Liver (tissue), 9 donors: Measurements from ENCODE around the gene LCE2C. TPM values are rescaled to one million over a fixed set of nuclear protein-coding genes. Genes with fewer than 3 reads are reported as not detected.
A peak's percentile ranks its signal among the peaks of the same experiment; 100 is the strongest.

ENCODE experiments used
- DNase-seq: peaks from one replicate; pipeline ENCODE4 v3.0.0-alpha.2; 2017; ENCODE audit warnings: low spot score
- H3K27ac ChIP-seq, 2 donors: one replicate each; pipeline ENCODE4 v1.7.0; 2013; ENCODE audit warnings: inconsistent platforms in 2 of 2, low read length in 2 of 2, control low read depth in 1 of 2, low read depth in 1 of 2, mild to moderate bottlenecking in 1 of 2
- H3K27me3 ChIP-seq, 4 donors: one replicate each; pipeline versions ENCODE4 v1.6.1 to v1.7.0; 2013; ENCODE audit warnings: low read length in 3 of 4, inconsistent platforms in 1 of 4, mild to moderate bottlenecking in 1 of 4, moderate library complexity in 1 of 4; ENCODE audit not compliant: control insufficient read depth in 4 of 4, insufficient read depth in 4 of 4
- H3K36me3 ChIP-seq, 4 donors: one replicate each; pipeline versions ENCODE4 v1.6.1 to v1.7.0; 2013; ENCODE audit warnings: low read length in 3 of 4, mild to moderate bottlenecking in 3 of 4, low read depth in 1 of 4, moderate library complexity in 1 of 4; ENCODE audit not compliant: control insufficient read depth in 4 of 4, insufficient read depth in 3 of 4
- H3K4me1 ChIP-seq, 4 donors: one replicate each; pipeline versions ENCODE4 v1.6.1 to v1.7.0; 2013; ENCODE audit warnings: low read length in 3 of 4, mild to moderate bottlenecking in 3 of 4, moderate library complexity in 1 of 4; ENCODE audit not compliant: control insufficient read depth in 4 of 4, insufficient read depth in 4 of 4
- H3K4me3 ChIP-seq, 3 donors: one replicate each; pipeline versions ENCODE4 v1.6.1 to v1.7.0; 2013; ENCODE audit warnings: low read length in 3 of 3, control low read depth in 1 of 3, low read depth in 1 of 3, mild to moderate bottlenecking in 1 of 3
- H3K9ac ChIP-seq, 2 donors: one replicate each; pipeline ENCODE4 v1.7.0; 2013; ENCODE audit warnings: low read length in 2 of 2, mild to moderate bottlenecking in 2 of 2, moderate library complexity in 2 of 2, control low read depth in 1 of 2, low read depth in 1 of 2
- H3K9me3 ChIP-seq, 4 donors: one replicate each; pipeline versions ENCODE4 v1.6.1 to v1.7.0; 2013; ENCODE audit warnings: low read length in 3 of 4; ENCODE audit not compliant: control insufficient read depth in 4 of 4
- EGR1 ChIP-seq, 2 donors: IDR thresholded peaks; 2 replicates each; pipeline ENCODE4 v1.6.1; 2016 to 2018; ENCODE audit warnings: antibody characterized with exemption in 2 of 2, low read depth in 2 of 2
- FOXA1 ChIP-seq: IDR thresholded peaks from 2 replicates; pipeline ENCODE4 v1.6.1; 2016; ENCODE audit warnings: antibody characterized with exemption
- FOXA2 ChIP-seq: IDR thresholded peaks from 2 replicates; pipeline ENCODE4 v1.6.1; 2016; ENCODE audit warnings: antibody characterized with exemption
- GABPA ChIP-seq, 2 donors: IDR thresholded peaks in 1 of 2; conservative IDR thresholded peaks in 1 of 2; 2 replicates each; pipeline ENCODE4 v1.6.1; 2016; ENCODE audit warnings: antibody characterized with exemption in 2 of 2, mild to moderate bottlenecking in 1 of 2, moderate library complexity in 1 of 2
- HNF4A ChIP-seq, 2 donors: conservative IDR thresholded peaks; 2 replicates each; pipeline ENCODE4 v1.6.1; 2016; ENCODE audit warnings: antibody characterized with exemption in 2 of 2, mild to moderate bottlenecking in 2 of 2
- HNF4G ChIP-seq: IDR thresholded peaks from 2 replicates; pipeline ENCODE4 v1.6.1; 2016; ENCODE audit warnings: antibody characterized with exemption
- JUND ChIP-seq, 2 donors: IDR thresholded peaks; 2 replicates each; pipeline ENCODE4 v1.6.1; 2016; ENCODE audit warnings: antibody characterized with exemption in 2 of 2
- MAX ChIP-seq: IDR thresholded peaks from 2 replicates; pipeline ENCODE4 v1.6.1; 2016; ENCODE audit warnings: antibody characterized with exemption
- NR2F2 ChIP-seq: IDR thresholded peaks from 2 replicates; pipeline ENCODE4 v1.6.1; 2016; ENCODE audit warnings: antibody characterized with exemption
- RAD21 ChIP-seq, 2 donors: IDR thresholded peaks; 2 replicates each; pipeline ENCODE4 v1.6.1; 2016; ENCODE audit warnings: antibody characterized with exemption in 2 of 2, mild to moderate bottlenecking in 2 of 2
- RXRA ChIP-seq, 2 donors: IDR thresholded peaks; 2 replicates each; pipeline ENCODE4 v1.6.1; 2017 to 2018; ENCODE audit warnings: antibody characterized with exemption in 2 of 2, mild to moderate bottlenecking in 1 of 2
- SP1 ChIP-seq: IDR thresholded peaks from 2 replicates; pipeline ENCODE4 v1.6.1; 2018; ENCODE audit warnings: antibody characterized with exemption, mild to moderate bottlenecking
- TAF1 ChIP-seq: conservative IDR thresholded peaks from 2 replicates; pipeline ENCODE4 v1.6.1; 2016; ENCODE audit warnings: antibody characterized with exemption, mild to moderate bottlenecking
- YY1 ChIP-seq: IDR thresholded peaks from 2 replicates; pipeline ENCODE4 v1.6.1; 2016; ENCODE audit warnings: antibody characterized with exemption, mild to moderate bottlenecking
- WGBS: extraction: QIAGEN DNeasy Blood & Tissue Kit; methylation state at CpG from one replicate; pipeline ENCODE4 v1.1.7; 2013; 5-methylcytosine and 5-hydroxymethylcytosine counted together
- polyA plus RNA-seq, 2 donors: library from polyadenylated mRNA; stranded (reverse) in 1 of 2; unstranded in 1 of 2; fragments of 200-250 nt in 1 of 2; fragments of >200 nt in 1 of 2; fragmentation: Nextera tagmentation in 1 of 2; extraction: Ambion mirVana in 1 of 2; gene quantifications; one replicate each; pipeline versions ENCODE4 v1.2.1 to v1.2.3, GENCODE V29; 2013 to 2015
- total RNA-seq, 2 donors: library from RNA; depleted of rRNA; stranded (reverse); fragments of >200 nt; gene quantifications; one replicate each; pipeline ENCODE4 v1.2.3, GENCODE V29; 2014
- TF ChIP-seq, protein P1 (sequence below): IDR thresholded peaks from 2 replicates; pipeline ENCODE4 v1.6.1; 2016; ENCODE audit warnings: antibody characterized with exemption
- TF ChIP-seq, protein P2 (sequence below): IDR thresholded peaks from 2 replicates; pipeline ENCODE4 v1.6.1; 2016; ENCODE audit warnings: antibody characterized with exemption
- TF ChIP-seq, protein P3 (sequence below): IDR thresholded peaks from 2 replicates; pipeline ENCODE4 v1.6.1; 2016; ENCODE audit warnings: antibody characterized with exemption, mild to moderate bottlenecking
- TF ChIP-seq, protein P4 (sequence below): fragments of 150-350 bp; IDR thresholded peaks from 2 replicates; pipeline ENCODE4 v1.5.1; 2017; ENCODE audit warnings: improper control_type of control experiment, low read depth, low read length; ENCODE audit not compliant: missing input control
- donor health status: healthy.
- donor health status: healthy.
- donor health status: healthy.
- donor health status: healthy.
- donor health status: healthy.

LCE2C gene
- total and polyA plus RNA-seq, 4 donors = not detected

DNA sequence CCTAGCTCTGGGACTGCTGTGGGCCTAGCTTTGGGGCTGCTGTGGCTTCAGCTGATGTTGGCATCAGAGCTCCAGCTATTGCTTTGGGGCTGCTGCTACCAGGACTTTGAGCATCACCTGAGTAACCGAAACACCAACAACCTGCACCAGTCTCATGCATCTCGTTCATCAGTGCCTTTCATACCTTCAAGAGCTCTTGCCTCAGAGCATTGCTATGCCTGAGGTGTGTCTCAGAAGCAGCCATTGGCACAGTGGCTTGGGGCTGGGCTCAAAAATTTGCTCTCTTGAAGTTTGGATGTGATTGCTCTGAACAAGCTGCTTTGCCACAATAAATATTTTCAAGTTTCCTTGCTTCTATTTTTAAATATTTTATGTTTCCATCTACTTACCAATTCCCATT, 18.6 kb upstream of the LCE2C start:
- Histone ChIP-seq H3K27me3 (no peaks in the 10 kb centered on the region), H3K27ac (no peak overlapping the region), H3K4me1 (peaks cover 0 to 14% (median 5%) of the 10 kb centered on the region in 4 donors), H3K36me3 (no peaks in the 10 kb centered on the region), H3K9me3 (no peaks in the 10 kb centered on the region), H3K9ac (no peak overlapping the region), H3K4me3 (no peak overlapping the region)
- no peak for TF ChIP-seq NR2F2
- TF ChIP-seq EGR1 (IDR thresholded peaks at IDR 0.05; ENCODE audit: low read depth in 2 of 2) = no peak
- no peak for TF ChIP-seq HNF4A (conservative IDR thresholded peaks at IDR 0.05)
- no peak for TF ChIP-seq RAD21 (IDR thresholded peaks at IDR 0.05)
- no peak for TF ChIP-seq TAF1
- TF ChIP-seq, protein P1, sequence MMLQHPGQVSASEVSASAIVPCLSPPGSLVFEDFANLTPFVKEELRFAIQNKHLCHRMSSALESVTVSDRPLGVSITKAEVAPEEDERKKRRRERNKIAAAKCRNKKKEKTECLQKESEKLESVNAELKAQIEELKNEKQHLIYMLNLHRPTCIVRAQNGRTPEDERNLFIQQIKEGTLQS = no peak
- TF ChIP-seq, protein P2, sequence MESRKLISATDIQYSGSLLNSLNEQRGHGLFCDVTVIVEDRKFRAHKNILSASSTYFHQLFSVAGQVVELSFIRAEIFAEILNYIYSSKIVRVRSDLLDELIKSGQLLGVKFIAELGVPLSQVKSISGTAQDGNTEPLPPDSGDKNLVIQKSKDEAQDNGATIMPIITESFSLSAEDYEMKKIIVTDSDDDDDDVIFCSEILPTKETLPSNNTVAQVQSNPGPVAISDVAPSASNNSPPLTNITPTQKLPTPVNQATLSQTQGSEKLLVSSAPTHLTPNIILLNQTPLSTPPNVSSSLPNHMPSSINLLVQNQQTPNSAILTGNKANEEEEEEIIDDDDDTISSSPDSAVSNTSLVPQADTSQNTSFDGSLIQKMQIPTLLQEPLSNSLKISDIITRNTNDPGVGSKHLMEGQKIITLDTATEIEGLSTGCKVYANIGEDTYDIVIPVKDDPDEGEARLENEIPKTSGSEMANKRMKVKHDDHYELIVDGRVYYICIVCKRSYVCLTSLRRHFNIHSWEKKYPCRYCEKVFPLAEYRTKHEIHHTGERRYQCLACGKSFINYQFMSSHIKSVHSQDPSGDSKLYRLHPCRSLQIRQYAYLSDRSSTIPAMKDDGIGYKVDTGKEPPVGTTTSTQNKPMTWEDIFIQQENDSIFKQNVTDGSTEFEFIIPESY = no peak
- TF ChIP-seq GABPA (IDR thresholded peaks at IDR 0.05 in 1 of 2, conservative IDR thresholded peaks at IDR 0.05 in 1 of 2) = no peak
- TF ChIP-seq, protein P3, sequence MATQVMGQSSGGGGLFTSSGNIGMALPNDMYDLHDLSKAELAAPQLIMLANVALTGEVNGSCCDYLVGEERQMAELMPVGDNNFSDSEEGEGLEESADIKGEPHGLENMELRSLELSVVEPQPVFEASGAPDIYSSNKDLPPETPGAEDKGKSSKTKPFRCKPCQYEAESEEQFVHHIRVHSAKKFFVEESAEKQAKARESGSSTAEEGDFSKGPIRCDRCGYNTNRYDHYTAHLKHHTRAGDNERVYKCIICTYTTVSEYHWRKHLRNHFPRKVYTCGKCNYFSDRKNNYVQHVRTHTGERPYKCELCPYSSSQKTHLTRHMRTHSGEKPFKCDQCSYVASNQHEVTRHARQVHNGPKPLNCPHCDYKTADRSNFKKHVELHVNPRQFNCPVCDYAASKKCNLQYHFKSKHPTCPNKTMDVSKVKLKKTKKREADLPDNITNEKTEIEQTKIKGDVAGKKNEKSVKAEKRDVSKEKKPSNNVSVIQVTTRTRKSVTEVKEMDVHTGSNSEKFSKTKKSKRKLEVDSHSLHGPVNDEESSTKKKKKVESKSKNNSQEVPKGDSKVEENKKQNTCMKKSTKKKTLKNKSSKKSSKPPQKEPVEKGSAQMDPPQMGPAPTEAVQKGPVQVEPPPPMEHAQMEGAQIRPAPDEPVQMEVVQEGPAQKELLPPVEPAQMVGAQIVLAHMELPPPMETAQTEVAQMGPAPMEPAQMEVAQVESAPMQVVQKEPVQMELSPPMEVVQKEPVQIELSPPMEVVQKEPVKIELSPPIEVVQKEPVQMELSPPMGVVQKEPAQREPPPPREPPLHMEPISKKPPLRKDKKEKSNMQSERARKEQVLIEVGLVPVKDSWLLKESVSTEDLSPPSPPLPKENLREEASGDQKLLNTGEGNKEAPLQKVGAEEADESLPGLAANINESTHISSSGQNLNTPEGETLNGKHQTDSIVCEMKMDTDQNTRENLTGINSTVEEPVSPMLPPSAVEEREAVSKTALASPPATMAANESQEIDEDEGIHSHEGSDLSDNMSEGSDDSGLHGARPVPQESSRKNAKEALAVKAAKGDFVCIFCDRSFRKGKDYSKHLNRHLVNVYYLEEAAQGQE = no peak
- no peak for TF ChIP-seq FOXA1
- no peak for TF ChIP-seq HNF4G
- TF ChIP-seq JUND (IDR thresholded peaks at IDR 0.05) = no peak
- TF ChIP-seq, protein P4, sequence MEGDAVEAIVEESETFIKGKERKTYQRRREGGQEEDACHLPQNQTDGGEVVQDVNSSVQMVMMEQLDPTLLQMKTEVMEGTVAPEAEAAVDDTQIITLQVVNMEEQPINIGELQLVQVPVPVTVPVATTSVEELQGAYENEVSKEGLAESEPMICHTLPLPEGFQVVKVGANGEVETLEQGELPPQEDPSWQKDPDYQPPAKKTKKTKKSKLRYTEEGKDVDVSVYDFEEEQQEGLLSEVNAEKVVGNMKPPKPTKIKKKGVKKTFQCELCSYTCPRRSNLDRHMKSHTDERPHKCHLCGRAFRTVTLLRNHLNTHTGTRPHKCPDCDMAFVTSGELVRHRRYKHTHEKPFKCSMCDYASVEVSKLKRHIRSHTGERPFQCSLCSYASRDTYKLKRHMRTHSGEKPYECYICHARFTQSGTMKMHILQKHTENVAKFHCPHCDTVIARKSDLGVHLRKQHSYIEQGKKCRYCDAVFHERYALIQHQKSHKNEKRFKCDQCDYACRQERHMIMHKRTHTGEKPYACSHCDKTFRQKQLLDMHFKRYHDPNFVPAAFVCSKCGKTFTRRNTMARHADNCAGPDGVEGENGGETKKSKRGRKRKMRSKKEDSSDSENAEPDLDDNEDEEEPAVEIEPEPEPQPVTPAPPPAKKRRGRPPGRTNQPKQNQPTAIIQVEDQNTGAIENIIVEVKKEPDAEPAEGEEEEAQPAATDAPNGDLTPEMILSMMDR = no peak
- TF ChIP-seq SP1 = no peak
- TF ChIP-seq MAX = no peak
- no peak for TF ChIP-seq YY1
- WGBS = 81% methylated on average over 2 of the region's 2 CpGs
- DNase-seq = no peak

DNA sequence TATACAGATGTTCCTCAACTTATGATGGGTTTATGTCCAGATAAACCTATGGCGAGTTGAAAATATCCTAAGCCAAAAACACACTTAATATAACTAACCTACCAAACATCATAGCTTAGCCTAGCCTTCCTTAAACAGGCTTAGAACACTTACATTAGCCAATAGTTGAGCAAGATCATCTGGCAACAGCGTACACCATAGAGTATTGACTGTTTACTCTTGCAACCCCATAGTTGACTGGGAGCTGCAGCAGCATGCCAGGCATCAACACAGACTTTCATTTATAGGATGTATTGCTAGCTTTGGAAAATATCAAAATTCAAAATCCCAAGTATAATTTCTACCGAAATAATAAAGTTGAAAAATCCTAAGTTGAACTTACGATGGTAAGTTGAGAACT, 17.4 kb upstream of the LCE2C start:
- peaks cover 0 to 14% (median 5%) of the 10 kb centered on the region in 4 donors for H3K4me1 ChIP-seq
- H3K36me3 ChIP-seq = no peaks in the 10 kb centered on the region
- peak in 1 of 2 donors; percentile 29 for TF ChIP-seq RXRA (IDR thresholded peaks at IDR 0.05)
- peak; percentile 25 for TF ChIP-seq FOXA1
- no peak for TF ChIP-seq GABPA (IDR thresholded peaks at IDR 0.05 in 1 of 2, conservative IDR thresholded peaks at IDR 0.05 in 1 of 2)
- peak; percentile 26 for TF ChIP-seq YY1
- TF ChIP-seq TAF1 = no peak
- peak in 1 of 2 donors; percentile 55 for TF ChIP-seq HNF4A (conservative IDR thresholded peaks at IDR 0.05)
- no peak for TF ChIP-seq RAD21 (IDR thresholded peaks at IDR 0.05)
- no peak for TF ChIP-seq SP1
- TF ChIP-seq FOXA2 = peak; percentile 38
- TF ChIP-seq, protein P3 = no peak
- TF ChIP-seq HNF4G = no peak
- TF ChIP-seq, protein P2 = no peak
- H3K9ac ChIP-seq = no peak overlapping the region
- no peak overlapping the region for H3K27ac ChIP-seq
- H3K9me3 ChIP-seq = no peaks in the 10 kb centered on the region
- no peak overlapping the region for H3K4me3 ChIP-seq
- 72% methylated on average over 4 of the region's 4 CpGs for WGBS
- no peak for DNase-seq
- no peaks in the 10 kb centered on the region for H3K27me3 ChIP-seq
